ENCODE results near the gene PTPRJ. TPM values are rescaled to one million over a fixed set of nuclear protein-coding genes. Genes with fewer than 3 reads are reported as not detected.
A peak's percentile ranks its signal among the peaks of the same experiment; 100 is the strongest.

The PTPRJ gene
- total and polyA plus RNA-seq, 2 experiments from 2014 or later = 9.3 to 16.4 TPM

DNA sequence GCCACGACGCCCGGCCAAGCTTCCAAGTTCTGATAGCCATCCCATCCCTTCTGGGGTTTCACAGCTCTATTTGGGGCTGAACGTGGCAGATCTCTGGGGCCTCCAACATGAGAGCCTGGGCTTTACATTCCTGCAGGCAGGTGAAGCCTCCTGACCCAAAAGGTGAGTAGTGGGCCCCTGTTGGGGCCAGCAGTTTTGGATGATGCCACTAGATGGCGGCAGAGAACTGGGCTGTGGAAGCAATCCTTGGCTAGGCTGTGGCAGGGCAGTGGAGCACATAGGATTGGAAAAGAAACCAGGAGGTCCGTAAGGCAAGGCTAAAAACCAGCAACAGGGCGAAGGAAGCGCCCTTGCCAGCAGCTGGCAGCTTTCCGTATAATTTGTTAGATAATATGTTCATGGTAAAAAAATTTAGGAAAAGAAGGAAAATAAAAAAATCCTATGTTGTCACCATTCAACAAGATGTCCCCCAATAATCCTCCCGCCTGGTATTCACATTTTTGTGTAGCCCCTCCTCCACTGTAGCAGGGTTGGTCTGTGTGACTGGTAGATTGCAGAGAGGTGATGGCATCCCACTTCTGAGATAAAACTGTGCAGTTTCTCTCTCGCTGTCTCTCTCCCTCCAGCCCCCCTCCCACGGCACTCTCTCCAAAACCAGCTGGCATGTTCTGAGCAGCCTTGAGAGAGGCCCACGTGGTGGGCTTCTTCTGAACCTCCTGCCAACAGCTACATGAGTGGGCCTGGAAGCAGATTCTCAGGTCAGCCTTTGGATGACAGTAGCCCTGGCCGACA lies 192.7 kb downstream of the PTPRJ start:
- Histone ChIP-seq H4K20me1 (ENCODE audit: insufficient read depth, poor library complexity, severe bottlenecking) (no peaks in the 10 kb centered on the region), H3K4me3 (no peak overlapping the region), H3K4me2 (peak overlapping the region; percentile 69), H3K27ac (no peak overlapping the region), H3K27me3 (no peaks in the 10 kb centered on the region), H3K79me2 (no peaks in the 10 kb centered on the region), H3K9me2 (replicated peaks; ENCODE audit: insufficient read depth) (no peaks in the 10 kb centered on the region), H3K4me1 (ENCODE audit: insufficient read depth) (no peaks in the 10 kb centered on the region), H3K9me3 (ENCODE audit: low read depth) (no peaks in the 10 kb centered on the region), H3K36me3 (replicated peaks; ENCODE audit: insufficient read depth, low read depth) (no peaks in the 10 kb centered on the region), H2AFZ (no peak overlapping the region)
- peak; percentile 80 for DNase-seq (ENCODE audit: low spot score)
- 38% methylated on average over 14 of the region's 14 CpGs for WGBS (ENCODE audit: low lambda C conversion rate, missing lambda C conversion rate)
- TF ChIP-seq, protein P1, sequence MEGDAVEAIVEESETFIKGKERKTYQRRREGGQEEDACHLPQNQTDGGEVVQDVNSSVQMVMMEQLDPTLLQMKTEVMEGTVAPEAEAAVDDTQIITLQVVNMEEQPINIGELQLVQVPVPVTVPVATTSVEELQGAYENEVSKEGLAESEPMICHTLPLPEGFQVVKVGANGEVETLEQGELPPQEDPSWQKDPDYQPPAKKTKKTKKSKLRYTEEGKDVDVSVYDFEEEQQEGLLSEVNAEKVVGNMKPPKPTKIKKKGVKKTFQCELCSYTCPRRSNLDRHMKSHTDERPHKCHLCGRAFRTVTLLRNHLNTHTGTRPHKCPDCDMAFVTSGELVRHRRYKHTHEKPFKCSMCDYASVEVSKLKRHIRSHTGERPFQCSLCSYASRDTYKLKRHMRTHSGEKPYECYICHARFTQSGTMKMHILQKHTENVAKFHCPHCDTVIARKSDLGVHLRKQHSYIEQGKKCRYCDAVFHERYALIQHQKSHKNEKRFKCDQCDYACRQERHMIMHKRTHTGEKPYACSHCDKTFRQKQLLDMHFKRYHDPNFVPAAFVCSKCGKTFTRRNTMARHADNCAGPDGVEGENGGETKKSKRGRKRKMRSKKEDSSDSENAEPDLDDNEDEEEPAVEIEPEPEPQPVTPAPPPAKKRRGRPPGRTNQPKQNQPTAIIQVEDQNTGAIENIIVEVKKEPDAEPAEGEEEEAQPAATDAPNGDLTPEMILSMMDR (IDR thresholded peaks at IDR 0.05; ENCODE audit: poor library complexity) = peak; percentile 84
- no peak for TF ChIP-seq EZH2 (IDR thresholded peaks at IDR 0.05; ENCODE audit: borderline replicate concordance)

DNA sequence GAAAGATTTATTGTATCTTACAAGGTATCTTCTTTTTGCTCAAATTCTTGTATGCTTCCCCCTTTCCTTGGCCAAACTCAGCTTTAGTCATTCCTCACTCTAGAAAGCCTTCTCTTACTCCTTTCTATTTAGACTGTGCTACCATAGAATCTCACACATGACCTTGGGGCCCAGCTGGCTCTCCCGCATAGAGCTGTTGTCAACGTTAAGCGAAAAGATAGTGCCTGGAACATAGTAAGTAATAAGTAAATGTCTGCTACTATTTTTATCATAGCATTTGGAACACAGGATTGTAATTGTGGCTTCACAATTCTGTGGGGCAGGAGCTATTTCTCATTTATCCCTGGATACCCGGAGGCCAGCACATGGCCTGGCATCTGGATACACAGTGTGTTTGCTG lies 197.3 kb downstream of the PTPRJ start:
- H3K4me3 ChIP-seq = no peak overlapping the region
- no peak overlapping the region for H3K27ac ChIP-seq
- WGBS (ENCODE audit: low lambda C conversion rate, missing lambda C conversion rate) = 86% methylated on average over 4 of the region's 4 CpGs
- no peak overlapping the region for H2AFZ ChIP-seq
- no peaks in the 10 kb centered on the region for H3K9me3 ChIP-seq (ENCODE audit: low read depth)
- no peak for DNase-seq (ENCODE audit: low spot score)
- no peaks in the 10 kb centered on the region for H3K27me3 ChIP-seq
- H3K79me2 ChIP-seq = no peaks in the 10 kb centered on the region
- TF ChIP-seq, protein P1 (IDR thresholded peaks at IDR 0.05; ENCODE audit: poor library complexity) = no peak
- TF ChIP-seq EZH2phosphoT487 (IDR thresholded peaks at IDR 0.05; ENCODE audit: low read depth, severe bottlenecking, unreplicated experiment) = no peak
- TF ChIP-seq EZH2 (IDR thresholded peaks at IDR 0.05; ENCODE audit: borderline replicate concordance) = no peak
- no peaks in the 10 kb centered on the region for H3K9me2 ChIP-seq (replicated peaks; ENCODE audit: insufficient read depth)
- H3K36me3 ChIP-seq (replicated peaks; ENCODE audit: insufficient read depth, low read depth) = no peaks in the 10 kb centered on the region
- H3K4me2 ChIP-seq = no peak overlapping the region
- H4K20me1 ChIP-seq (ENCODE audit: insufficient read depth, poor library complexity, severe bottlenecking) = no peaks in the 10 kb centered on the region
- no peaks in the 10 kb centered on the region for H3K4me1 ChIP-seq (ENCODE audit: insufficient read depth)

DNA sequence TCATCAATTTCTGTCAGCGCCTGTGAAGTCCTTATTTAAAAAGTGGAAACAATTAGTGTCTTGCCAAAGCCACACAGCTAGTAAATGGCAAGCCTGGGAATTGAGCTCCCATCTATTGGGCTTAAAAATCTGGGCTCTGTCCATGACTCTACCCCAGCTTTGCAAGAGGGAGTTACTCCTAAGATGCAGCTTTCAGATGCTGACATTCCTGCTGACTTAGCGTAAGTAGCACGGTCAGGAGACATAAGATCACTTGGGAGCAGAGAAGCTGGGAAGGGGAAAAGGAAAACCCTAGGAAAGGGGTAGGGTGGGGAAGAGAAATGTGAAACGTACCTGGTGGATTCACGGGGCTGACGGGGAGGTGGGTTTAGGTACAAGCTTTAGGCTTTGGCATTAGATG lies 200.3 kb downstream of the PTPRJ start:
- Histone ChIP-seq H3K27ac (no peak overlapping the region), H3K27me3 (no peaks in the 10 kb centered on the region), H3K4me3 (no peak overlapping the region), H3K36me3 (replicated peaks; ENCODE audit: insufficient read depth, low read depth) (no peaks in the 10 kb centered on the region), H4K20me1 (ENCODE audit: insufficient read depth, poor library complexity, severe bottlenecking) (no peaks in the 10 kb centered on the region), H2AFZ (no peak overlapping the region), H3K9me2 (replicated peaks; ENCODE audit: insufficient read depth) (no peaks in the 10 kb centered on the region), H3K9me3 (ENCODE audit: low read depth) (no peaks in the 10 kb centered on the region), H3K4me1 (ENCODE audit: insufficient read depth) (no peaks in the 10 kb centered on the region), H3K4me2 (no peak overlapping the region), H3K79me2 (no peaks in the 10 kb centered on the region)
- TF ChIP-seq EZH2 (IDR thresholded peaks at IDR 0.05; ENCODE audit: borderline replicate concordance) (no peak), EZH2phosphoT487 (IDR thresholded peaks at IDR 0.05; ENCODE audit: low read depth, severe bottlenecking, unreplicated experiment) (no peak)
- TF ChIP-seq, protein P1 (IDR thresholded peaks at IDR 0.05; ENCODE audit: poor library complexity) = no peak
- 79% methylated on average over 6 of the region's 6 CpGs for WGBS (ENCODE audit: low lambda C conversion rate, missing lambda C conversion rate)
- DNase-seq (ENCODE audit: low spot score) = no peak

Measured in hepatocyte (in vitro differentiated cells).